HEK293T (cell line): ENCODE results near the gene TMPRSS3.

ENCODE experiments used
- ARNT ChIP-seq: fragments of 450-650 bp; IDR thresholded peaks from 2 replicates; pipeline ENCODE4 v1.6.1; 2017; ENCODE audit warnings: mild to moderate bottlenecking
- BHLHE40 ChIP-seq: fragments of 450-650 bp; IDR thresholded peaks from 2 replicates; pipeline ENCODE4 v1.6.1; 2016; ENCODE audit warnings: mild to moderate bottlenecking, moderate library complexity, borderline replicate concordance
- ELF4 ChIP-seq: fragments of 450-650 bp; IDR thresholded peaks from 2 replicates; pipeline ENCODE4 v1.6.1; 2017; ENCODE audit warnings: antibody characterized with exemption
- FOXA1 ChIP-seq: fragments of 450-650 bp; IDR thresholded peaks from 2 replicates; pipeline ENCODE4 v1.6.1; 2016; ENCODE audit warnings: mild to moderate bottlenecking
- FOXK2 ChIP-seq: fragments of 450-650 bp; IDR thresholded peaks from 2 replicates; pipeline ENCODE4 v1.6.1; 2016; ENCODE audit warnings: mild to moderate bottlenecking
- FOXM1 ChIP-seq: fragments of 450-650 bp; IDR thresholded peaks from 2 replicates; pipeline ENCODE4 v1.6.1; 2017; ENCODE audit warnings: mild to moderate bottlenecking, borderline replicate concordance
- HDGF ChIP-seq: fragments of 450-650 bp; IDR thresholded peaks from 2 replicates; pipeline ENCODE4 v1.6.1; 2017; ENCODE audit warnings: antibody characterized with exemption, borderline replicate concordance
- L3MBTL2 ChIP-seq: fragments of 450-650 bp; conservative IDR thresholded peaks from 2 replicates; pipeline ENCODE4 v1.6.1; 2016; ENCODE audit warnings: mild to moderate bottlenecking
- LEF1 ChIP-seq: fragments of 450-650 bp; IDR thresholded peaks from 2 replicates; pipeline ENCODE4 v1.6.1; 2017; ENCODE audit warnings: mild to moderate bottlenecking, borderline replicate concordance
- NFRKB ChIP-seq: fragments of 450-650 bp; IDR thresholded peaks from 2 replicates; pipeline ENCODE4 v1.6.1; 2016; ENCODE audit warnings: mild to moderate bottlenecking, moderate library complexity
- SP1 ChIP-seq: fragments of 450-650 bp; IDR thresholded peaks from 2 replicates; pipeline ENCODE4 v1.6.1; 2017
- TARDBP ChIP-seq: fragments of 450-650 bp; IDR thresholded peaks from 2 replicates; pipeline ENCODE4 v1.6.1; 2016
- ZNF384 ChIP-seq: fragments of 450-650 bp; IDR thresholded peaks from 2 replicates; pipeline ENCODE4 v1.6.1; 2016
- TF ChIP-seq, protein P1 (sequence below): fragments of 450-650 bp; IDR thresholded peaks from 2 replicates; pipeline ENCODE4 v1.6.1; 2016

DNA sequence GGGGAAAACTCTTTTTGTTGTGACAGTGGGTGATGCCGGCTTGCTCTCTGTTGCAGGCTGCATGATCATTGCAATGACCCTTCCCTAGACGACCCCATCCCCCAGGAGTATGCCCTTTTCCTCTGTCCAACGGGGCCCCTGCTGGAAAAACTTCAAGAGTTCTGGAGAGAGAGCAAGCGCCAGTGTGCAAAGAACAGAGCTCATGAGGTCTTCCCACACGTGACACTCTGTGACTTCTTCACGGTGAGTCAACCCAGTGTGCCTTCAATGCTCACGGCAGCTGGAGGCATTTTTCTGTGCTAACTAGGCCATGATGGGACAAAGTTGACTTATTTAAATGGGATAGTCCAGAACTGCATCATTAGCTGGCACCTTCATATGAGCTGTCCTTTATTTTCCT is 13.5 kb upstream of the TMPRSS3 start:
- TF ChIP-seq SP1 (no peak), LEF1 (no peak), FOXM1 (no peak), ELF4 (no peak), FOXA1 (no peak), L3MBTL2 (no peak), BHLHE40 (no peak), NFRKB (no peak), ZNF384 (no peak), TARDBP (no peak), ARNT (no peak), HDGF (no peak), FOXK2 (no peak)
- TF ChIP-seq, protein P1, sequence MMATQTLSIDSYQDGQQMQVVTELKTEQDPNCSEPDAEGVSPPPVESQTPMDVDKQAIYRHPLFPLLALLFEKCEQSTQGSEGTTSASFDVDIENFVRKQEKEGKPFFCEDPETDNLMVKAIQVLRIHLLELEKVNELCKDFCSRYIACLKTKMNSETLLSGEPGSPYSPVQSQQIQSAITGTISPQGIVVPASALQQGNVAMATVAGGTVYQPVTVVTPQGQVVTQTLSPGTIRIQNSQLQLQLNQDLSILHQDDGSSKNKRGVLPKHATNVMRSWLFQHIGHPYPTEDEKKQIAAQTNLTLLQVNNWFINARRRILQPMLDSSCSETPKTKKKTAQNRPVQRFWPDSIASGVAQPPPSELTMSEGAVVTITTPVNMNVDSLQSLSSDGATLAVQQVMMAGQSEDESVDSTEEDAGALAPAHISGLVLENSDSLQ: no peak
